ENCODE measurements around the gene HSPB7. TPM values are rescaled to one million over a fixed set of nuclear protein-coding genes. Genes with fewer than 3 reads are reported as not detected.

HSPB7 gene
- total RNA-seq, 1 donor from 2014 or later, result 10.7 TPM

GRCh38 chr1:15972409-15972808 is 45.4 kb downstream of the HSPB7 start:
- Histone ChIP-seq H3K4me1 (peaks cover 14% of the 10 kb centered on the region), H3K27me3 (no peaks in the 10 kb centered on the region), H3K4me3 (no peak overlapping the region), H3K36me3 (peaks cover 31% of the 10 kb centered on the region), H3K27ac (no peak overlapping the region), H3K9me3 (no peaks in the 10 kb centered on the region)
- intact Hi-C loops (cut with DNase I), result no loop called here
- no peak for DNase-seq
- no peak for TF ChIP-seq CTCF (IDR thresholded peaks at IDR 0.05)
- ATAC-seq, result no peak

GRCh38 chr1:15970911-15971310 is 46.9 kb downstream of the HSPB7 start:
- H3K4me3 ChIP-seq, result no peak overlapping the region
- no peak for TF ChIP-seq CTCF (IDR thresholded peaks at IDR 0.05)
- peaks cover 31% of the 10 kb centered on the region for H3K36me3 ChIP-seq
- intact Hi-C loops (cut with DNase I), result no loop called here
- H3K27ac ChIP-seq, result no peak overlapping the region
- H3K9me3 ChIP-seq, result no peaks in the 10 kb centered on the region
- no peaks in the 10 kb centered on the region for H3K27me3 ChIP-seq
- DNase-seq (no peak), ATAC-seq (no peak)
- H3K4me1 ChIP-seq, result peaks cover 24% of the 10 kb centered on the region

- no peaks in the 10 kb centered on the region for H3K9me3 ChIP-seq
- DNase-seq, result no peak
- no peak overlapping the region for H3K27ac ChIP-seq
- peaks cover 31% of the 10 kb centered on the region for H3K36me3 ChIP-seq
- ATAC-seq, result no peak
- H3K27me3 ChIP-seq, result no peaks in the 10 kb centered on the region
- H3K4me3 ChIP-seq, result no peak overlapping the region
- intact Hi-C loops (cut with DNase I), result no loop called here
- no peak for TF ChIP-seq CTCF (IDR thresholded peaks at IDR 0.05)
- H3K4me1 ChIP-seq, result peaks cover 30% of the 10 kb centered on the region
Measured at GRCh38 chr1:15969321-15969880, 48.4 kb downstream of the HSPB7 start.

- ATAC-seq, result no peak
- H3K27ac ChIP-seq, result no peak overlapping the region
- no peaks in the 10 kb centered on the region for H3K27me3 ChIP-seq
- no peaks in the 10 kb centered on the region for H3K9me3 ChIP-seq
- peaks cover 39% of the 10 kb centered on the region for H3K4me1 ChIP-seq
- no peak overlapping the region for H3K4me3 ChIP-seq
- TF ChIP-seq CTCF (IDR thresholded peaks at IDR 0.05), result no peak
- intact Hi-C loops (cut with DNase I), result no loop called here
- DNase-seq, result no peak
- H3K36me3 ChIP-seq, result peaks cover 31% of the 10 kb centered on the region
Measured at GRCh38 chr1:15968172-15968571, 49.7 kb downstream of the HSPB7 start.

- H3K36me3 ChIP-seq, result peaks cover 20% of the 10 kb centered on the region
- no peaks in the 10 kb centered on the region for H3K27me3 ChIP-seq
- ATAC-seq, result no peak
- no peaks in the 10 kb centered on the region for H3K9me3 ChIP-seq
- H3K4me3 ChIP-seq, result no peak overlapping the region
- H3K27ac ChIP-seq, result peak overlapping the region; percentile 79
- intact Hi-C loops (cut with DNase I), result no loop called here
- TF ChIP-seq CTCF (IDR thresholded peaks at IDR 0.05), result no peak
- no peak for DNase-seq
- peaks cover 47% of the 10 kb centered on the region for H3K4me1 ChIP-seq
Measured at GRCh38 chr1:15966956-15967344, 50.9 kb downstream of the HSPB7 start.

Data from upper lobe of right lung (tissue), 1 donor.